SK-N-SH (cell line): ENCODE results near the gene ASXL3. TPM values are rescaled to one million over a fixed set of nuclear protein-coding genes. Genes with fewer than 3 reads are reported as not detected.
A peak's percentile ranks its signal among the peaks of the same experiment; 100 is the strongest.

Source experiments
- CTCF ChIA-PET: fragments of 300-600, 350-600 bp; formaldehyde crosslinking; extraction: SDS; loops from one replicate; lab custom pipeline; 2021; lab: Yijun Ruan, JAX
- POLR2A ChIA-PET: fragments of 350-600 bp; sonication (Branson Sonifier 250); formaldehyde crosslinking; extraction: SDS; loops from one replicate; lab custom pipeline; 2020; ENCODE audit warnings: antibody characterized with exemption, inconsistent platforms; lab: Yijun Ruan, JAX
- DNase-seq: peaks from one replicate; pipeline ENCODE4 v3.0.0; 2012
- H2AFZ ChIP-seq: fragments of 200-600 bp; sonication (generic); 2 replicates; pipeline ENCODE4 v1.8.1; 2016; ENCODE audit warnings: antibody characterized with exemption, mild to moderate bottlenecking, low read depth
- H3F3A ChIP-seq: fragments of 200-600 bp; sonication (generic); replicated peaks from 2 replicates; pipeline ENCODE3; 2016; ENCODE audit warnings: antibody characterized with exemption, mild to moderate bottlenecking; ENCODE audit not compliant: insufficient read depth
- H3K27ac ChIP-seq, 2 experiments: fragments of 200-500 bp in 1 of 2; fragments of 200-600 bp in 1 of 2; sonication (Bioruptor generic) in 1 of 2; sonication (generic), shearing (Covaris generic) in 1 of 2; 2 replicates each; pipeline versions ENCODE4 v1.5.1 to v1.6.1; 2014 to 2016; ENCODE audit warnings: low read depth in 2 of 2, inconsistent platforms in 1 of 2, low read length in 1 of 2, mild to moderate bottlenecking in 1 of 2, mixed read lengths in 1 of 2
- H3K27me3 ChIP-seq: fragments of 200-600 bp; sonication (generic), shearing (Covaris generic); 2 replicates; pipeline ENCODE4 v1.6.1; 2016; ENCODE audit warnings: mixed run types; ENCODE audit not compliant: insufficient read depth
- H3K36me3 ChIP-seq, 2 experiments: fragments of 200-500 bp in 1 of 2; fragments of 200-600 bp in 1 of 2; sonication (Bioruptor generic) in 1 of 2; sonication (generic) in 1 of 2; replicated peaks in 1 of 2; 2 replicates each; pipeline versions ENCODE3 to v1.5.1; 2014 to 2016; ENCODE audit warnings: low read length in 1 of 2, mild to moderate bottlenecking in 1 of 2; ENCODE audit not compliant: insufficient read depth in 2 of 2, control insufficient read depth in 1 of 2
- H3K4me1 ChIP-seq, 2 experiments: fragments of 200-500 bp in 1 of 2; fragments of 200-600 bp in 1 of 2; sonication (Bioruptor generic) in 1 of 2; sonication (generic), shearing (Covaris generic) in 1 of 2; 2 replicates each; pipeline versions ENCODE4 v1.5.1 to v1.6.1; 2014 to 2016; ENCODE audit warnings: low read depth in 1 of 2, low read length in 1 of 2, mixed run types in 1 of 2; ENCODE audit not compliant: insufficient read depth in 2 of 2, control insufficient read depth in 1 of 2
- H3K4me2 ChIP-seq: fragments of 200-600 bp; sonication (generic), shearing (Covaris generic); 2 replicates; pipeline ENCODE4 v1.6.1; 2017; ENCODE audit warnings: mixed run types
- H3K4me3 ChIP-seq, 2 experiments: fragments of 200-500 bp in 1 of 2; fragments of 200-600 bp in 1 of 2; sonication (Bioruptor generic) in 1 of 2; sonication (generic), shearing (Covaris generic) in 1 of 2; 2 replicates each; pipeline versions ENCODE4 v1.5.1 to v1.8.1; 2014 to 2016; ENCODE audit warnings: low read depth in 2 of 2, inconsistent platforms in 1 of 2, low read length in 1 of 2, mild to moderate bottlenecking in 1 of 2, mixed read lengths in 1 of 2, moderate library complexity in 1 of 2
- H3K79me2 ChIP-seq: fragments of 200-600 bp; sonication (generic); 2 replicates; pipeline ENCODE4 v1.8.1; 2017; ENCODE audit warnings: mild to moderate bottlenecking; ENCODE audit not compliant: insufficient read depth
- H3K9ac ChIP-seq: fragments of 200-600 bp; sonication (generic); 2 replicates; pipeline ENCODE4 v1.6.1; 2017; ENCODE audit warnings: mixed run types
- H3K9me2 ChIP-seq: fragments of 200-600 bp; sonication (generic); 2 replicates; pipeline ENCODE4 v1.6.1; 2017; ENCODE audit warnings: mixed run types
- H3K9me3 ChIP-seq: fragments of 200-600 bp; sonication (generic); 2 replicates; pipeline ENCODE4 v1.6.1; 2017; ENCODE audit warnings: mixed run types, mild to moderate bottlenecking, moderate library complexity
- H4K20me1 ChIP-seq: fragments of 200-600 bp; sonication (generic); 2 replicates; pipeline ENCODE4 v1.6.1; 2017; ENCODE audit warnings: mild to moderate bottlenecking, mixed run types; ENCODE audit not compliant: insufficient read depth
- IRF3 ChIP-seq: fragments of 150-350 bp; IDR thresholded peaks from 2 replicates; pipeline ENCODE4 v1.6.1; 2016; ENCODE audit warnings: mild to moderate bottlenecking, low read depth, low read length
- POLR2AphosphoS5 ChIP-seq: IDR thresholded peaks from 2 replicates; pipeline ENCODE4 v1.6.1; 2012; ENCODE audit warnings: low read depth, low read length
- RAD21 ChIP-seq: IDR thresholded peaks from 2 replicates; pipeline ENCODE4 v1.6.1; 2012; ENCODE audit warnings: mild to moderate bottlenecking, low read length
- RCOR1 ChIP-seq: fragments of 150-350 bp; IDR thresholded peaks from 2 replicates; pipeline ENCODE4 v1.6.1; 2017; ENCODE audit warnings: antibody characterized with exemption, low read length
- RFX5 ChIP-seq: IDR thresholded peaks from 2 replicates; pipeline ENCODE4 v1.6.1; 2012; ENCODE audit warnings: mild to moderate bottlenecking, improper control_type of control experiment, low read length
- SMC3 ChIP-seq: IDR thresholded peaks from 2 replicates; pipeline ENCODE4 v1.6.1; 2012; ENCODE audit warnings: low read depth, low read length, improper control_type of control experiment
- TAF1 ChIP-seq: IDR thresholded peaks from 2 replicates; pipeline ENCODE4 v1.6.1; 2012; ENCODE audit warnings: low read depth, mild to moderate bottlenecking, low read length, moderate library complexity, borderline replicate concordance
- YY1 ChIP-seq: IDR thresholded peaks from 2 replicates; pipeline ENCODE4 v1.4.0; 2012; ENCODE audit warnings: low read depth, mild to moderate bottlenecking
- polyA plus RNA-seq, 3 experiments: library from polyadenylated mRNA; depleted of rRNA; stranded (reverse); fragments of >200 nt; gene quantifications; 2 replicates each; pipeline ENCODE4 v1.2.3, GENCODE V29; 2012
- TF ChIP-seq, protein P1 (sequence below): fragments of 200-600 bp; sonication (generic); IDR thresholded peaks from 2 replicates; pipeline ENCODE4 v1.6.1; 2017; ENCODE audit warnings: antibody characterized with exemption, mild to moderate bottlenecking, moderate library complexity

Gene ASXL3
- polyA plus RNA-seq, 1 of the 3 experiments (the other 2 are of a cell fraction) = not detected

GRCh38 chr18:33761363-33761762, 183.3 kb downstream of the ASXL3 start:
- CTCF ChIA-PET = interaction anchor here (0.7 to 2.4 kb wide), 12 partner anchors 9 to 550 kb away, joined by 3 to 18 read pairs (median 4); no protein-coding TSS in a partner anchor
- no peak overlapping the region for H3K4me3 ChIP-seq

DNA sequence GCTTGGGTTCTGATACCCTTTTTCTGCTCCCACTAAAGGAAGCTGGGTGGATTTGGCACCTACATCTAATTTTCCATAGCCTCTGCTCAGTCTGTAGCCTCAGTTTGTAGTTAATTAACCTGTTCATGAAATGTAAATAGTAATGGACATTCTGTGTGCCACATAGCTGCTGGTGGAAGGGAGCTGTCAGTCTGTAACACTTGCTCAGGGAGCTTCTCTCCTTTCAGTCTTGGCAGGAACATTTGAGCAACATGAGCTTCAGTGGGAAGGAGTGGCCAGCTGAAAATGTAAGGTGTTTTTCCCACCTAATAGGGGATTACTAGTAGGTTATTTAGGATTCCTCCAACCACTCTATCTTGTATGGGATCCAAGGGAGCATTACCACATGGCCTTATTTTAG, 203.4 kb downstream of the ASXL3 start:
- H3K9ac ChIP-seq = no peak overlapping the region
- ChIA-PET POLR2A (no interaction called here), CTCF (interaction anchor here (1.1 to 1.8 kb wide), 3 partner anchors 20 to 48 kb away, joined by 3 to 4 read pairs (median 3); no protein-coding TSS in a partner anchor)
- no peaks in the 10 kb centered on the region for H3K36me3 ChIP-seq
- no peak for TF ChIP-seq POLR2AphosphoS5
- TF ChIP-seq RCOR1 = no peak
- no peak for TF ChIP-seq TAF1
- TF ChIP-seq RFX5 = no peak
- no peak for TF ChIP-seq IRF3
- TF ChIP-seq YY1 = no peak
- H3K4me1 ChIP-seq = no peaks in the 10 kb centered on the region
- H2AFZ ChIP-seq = no peak overlapping the region
- H3K79me2 ChIP-seq = no peaks in the 10 kb centered on the region
- H3K4me2 ChIP-seq = no peak overlapping the region
- H3K27me3 ChIP-seq = no peaks in the 10 kb centered on the region
- no peaks in the 10 kb centered on the region for H4K20me1 ChIP-seq
- H3K27ac ChIP-seq = no peak overlapping the region
- H3K9me3 ChIP-seq = no peaks in the 10 kb centered on the region
- H3K4me3 ChIP-seq = no peak overlapping the region
- DNase-seq = no peak
- H3F3A ChIP-seq = no peaks in the 10 kb centered on the region
- no peaks in the 10 kb centered on the region for H3K9me2 ChIP-seq

More at GRCh38 chr18:33761363-33761762, 183.3 kb downstream of the ASXL3 start:
- no peak overlapping the region for H2AFZ ChIP-seq
- peak; percentile 27 for DNase-seq
- H3K36me3 ChIP-seq = no peaks in the 10 kb centered on the region
- no peak overlapping the region for H3K9ac ChIP-seq
- TF ChIP-seq, protein P1, sequence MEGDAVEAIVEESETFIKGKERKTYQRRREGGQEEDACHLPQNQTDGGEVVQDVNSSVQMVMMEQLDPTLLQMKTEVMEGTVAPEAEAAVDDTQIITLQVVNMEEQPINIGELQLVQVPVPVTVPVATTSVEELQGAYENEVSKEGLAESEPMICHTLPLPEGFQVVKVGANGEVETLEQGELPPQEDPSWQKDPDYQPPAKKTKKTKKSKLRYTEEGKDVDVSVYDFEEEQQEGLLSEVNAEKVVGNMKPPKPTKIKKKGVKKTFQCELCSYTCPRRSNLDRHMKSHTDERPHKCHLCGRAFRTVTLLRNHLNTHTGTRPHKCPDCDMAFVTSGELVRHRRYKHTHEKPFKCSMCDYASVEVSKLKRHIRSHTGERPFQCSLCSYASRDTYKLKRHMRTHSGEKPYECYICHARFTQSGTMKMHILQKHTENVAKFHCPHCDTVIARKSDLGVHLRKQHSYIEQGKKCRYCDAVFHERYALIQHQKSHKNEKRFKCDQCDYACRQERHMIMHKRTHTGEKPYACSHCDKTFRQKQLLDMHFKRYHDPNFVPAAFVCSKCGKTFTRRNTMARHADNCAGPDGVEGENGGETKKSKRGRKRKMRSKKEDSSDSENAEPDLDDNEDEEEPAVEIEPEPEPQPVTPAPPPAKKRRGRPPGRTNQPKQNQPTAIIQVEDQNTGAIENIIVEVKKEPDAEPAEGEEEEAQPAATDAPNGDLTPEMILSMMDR = peak; percentile 53
- TF ChIP-seq SMC3 = peak; percentile 42
- peak; percentile 64 for TF ChIP-seq RAD21
- TF ChIP-seq TAF1 = no peak
- H3F3A ChIP-seq = no peaks in the 10 kb centered on the region
- H3K79me2 ChIP-seq = no peaks in the 10 kb centered on the region
- no peaks in the 10 kb centered on the region for H4K20me1 ChIP-seq
- POLR2A ChIA-PET = no interaction called here
- H3K27ac ChIP-seq = no peak overlapping the region
- H3K9me2 ChIP-seq = no peaks in the 10 kb centered on the region
- no peaks in the 10 kb centered on the region for H3K27me3 ChIP-seq
- H3K9me3 ChIP-seq = no peaks in the 10 kb centered on the region
- no peak overlapping the region for H3K4me2 ChIP-seq
- no peaks in the 10 kb centered on the region for H3K4me1 ChIP-seq

Other genes starting within 250 kb of the ASXL3 start
- gene CCDC178, start 137.5 kb upstream of the ASXL3 start, polyA plus RNA-seq (2012; rRNA removed) = not detected in 2 replicates